Sigmoid colon (tissue), 4 donors: ENCODE measurements around the gene GRM1.

Source experiments
- EP300 ChIP-seq, 4 donors: sonication (generic); formaldehyde crosslinking; IDR thresholded peaks; one replicate each; pipeline ENCODE4 v1.6.1; 2017; ENCODE audit warnings: antibody characterized with exemption in 4 of 4
- TF ChIP-seq, protein P1 (sequence below), 4 experiments: fragments of 450-650 bp in 3 of 4; fragments of 200-600 bp in 1 of 4; IDR thresholded peaks; one replicate each; pipeline ENCODE4 v1.5.1; 2016 to 2019; ENCODE audit warnings: antibody characterized with exemption in 4 of 4, mild to moderate bottlenecking in 3 of 4, moderate library complexity in 2 of 4

DNA sequence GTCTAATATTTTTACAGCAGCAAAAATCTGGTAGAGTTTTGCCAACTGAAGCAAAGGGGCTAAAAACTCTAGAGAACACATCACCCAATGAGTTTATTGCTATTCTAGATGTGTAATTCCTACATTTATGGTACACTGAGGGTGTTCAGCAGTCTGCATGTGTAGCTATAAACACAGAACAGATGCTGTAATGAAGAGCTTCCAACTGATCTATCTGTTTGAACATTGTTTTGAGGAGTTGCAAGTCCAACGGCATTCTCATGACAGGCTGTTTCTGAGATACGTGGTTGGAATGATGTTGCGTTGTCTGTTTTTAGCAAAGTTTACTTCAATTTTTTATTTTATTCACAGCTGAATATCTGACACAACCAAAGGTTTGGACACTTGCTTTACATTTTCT lies 373.6 kb downstream of the GRM1 start:
- TF ChIP-seq, protein P1, sequence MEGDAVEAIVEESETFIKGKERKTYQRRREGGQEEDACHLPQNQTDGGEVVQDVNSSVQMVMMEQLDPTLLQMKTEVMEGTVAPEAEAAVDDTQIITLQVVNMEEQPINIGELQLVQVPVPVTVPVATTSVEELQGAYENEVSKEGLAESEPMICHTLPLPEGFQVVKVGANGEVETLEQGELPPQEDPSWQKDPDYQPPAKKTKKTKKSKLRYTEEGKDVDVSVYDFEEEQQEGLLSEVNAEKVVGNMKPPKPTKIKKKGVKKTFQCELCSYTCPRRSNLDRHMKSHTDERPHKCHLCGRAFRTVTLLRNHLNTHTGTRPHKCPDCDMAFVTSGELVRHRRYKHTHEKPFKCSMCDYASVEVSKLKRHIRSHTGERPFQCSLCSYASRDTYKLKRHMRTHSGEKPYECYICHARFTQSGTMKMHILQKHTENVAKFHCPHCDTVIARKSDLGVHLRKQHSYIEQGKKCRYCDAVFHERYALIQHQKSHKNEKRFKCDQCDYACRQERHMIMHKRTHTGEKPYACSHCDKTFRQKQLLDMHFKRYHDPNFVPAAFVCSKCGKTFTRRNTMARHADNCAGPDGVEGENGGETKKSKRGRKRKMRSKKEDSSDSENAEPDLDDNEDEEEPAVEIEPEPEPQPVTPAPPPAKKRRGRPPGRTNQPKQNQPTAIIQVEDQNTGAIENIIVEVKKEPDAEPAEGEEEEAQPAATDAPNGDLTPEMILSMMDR (IDR thresholded peaks at IDR 0.05) = no peak
- TF ChIP-seq EP300 (IDR thresholded peaks at IDR 0.05) = no peak
